ENCODE measurements around the gene GON4L. TPM values are rescaled to one million over a fixed set of nuclear protein-coding genes. Genes with fewer than 3 reads are reported as not detected.
"Not testable (repeated sequence)": the region's sequence is repeated elsewhere in the genome, so short reads cannot be mapped to it uniquely, and the experiment has no call there.

GON4L gene
- total RNA-seq, 5 donors from 2014 or later (not counting 1 experiment from before 2014, with no cell fraction given): 101 to 113 (median 105) TPM

GRCh38 chr1:155711457-155711856 lies 145.6 kb downstream of the GON4L start:
- CTCF ChIA-PET: interaction anchor here in 1 of 2 donors (0.7 kb wide), 1 partner anchor 620 kb away, joined by 5 read pairs; no protein-coding TSS in a partner anchor

GRCh38 chr1:155709391-155709790 lies 147.6 kb downstream of the GON4L start:
- no peaks in the 10 kb centered on the region for H3K9me3 Mint-ChIP-seq
- ATAC-seq (replicated peaks in 1 of 4) (no peak), DNase-seq (no peak)
- ChIA-PET POLR2A (interaction anchor here (0.6 to 0.7 kb wide), 2 partner anchors 397 to 439 kb away, joined by 5 to 6 read pairs; no protein-coding TSS in a partner anchor), CTCF (interaction anchor here in 1 of 2 donors (0.6 kb wide), 1 partner anchor 301 kb away, joined by 3 read pairs; no protein-coding TSS in a partner anchor)
- WGBS (ENCODE audit: insufficient coverage): 100% methylated on average over 1 of the region's 3 CpGs
- Histone ChIP-seq H3K27me3 (replicated peaks in 1 of 2; ENCODE audit: control insufficient read depth in 2 of 2, extremely low read depth in 1 of 2, insufficient read depth in 2 of 2, low read length in 1 of 2) (no peaks in the 10 kb centered on the region), H3K4me3 (ENCODE audit: control insufficient read depth in 1 of 2, extremely low read depth in 1 of 2, low read length in 1 of 2) (no peak overlapping the region), H3K9me3 (no peaks in the 10 kb centered on the region), H3K36me3 (ENCODE audit: control insufficient read depth in 2 of 2, extremely low read depth in 1 of 2, insufficient read depth in 1 of 2, low read length in 1 of 2) (peaks cover 0 to 15% of the 10 kb centered on the region in 2 donors), H3K4me1 (ENCODE audit: control insufficient read depth in 1 of 2, extremely low read depth in 1 of 2, insufficient read depth in 2 of 2, low read length in 2 of 2) (peaks cover 0 to 3% of the 10 kb centered on the region in 2 experiments), H3K27ac (ENCODE audit: low read length) (no peak overlapping the region)
- H3K4me1 Mint-ChIP-seq: peaks cover 15 to 21% (median 21%) of the 10 kb centered on the region in 3 donors
- H3K4me3 Mint-ChIP-seq: no peak overlapping the region
- no peaks in the 10 kb centered on the region for H3K27me3 Mint-ChIP-seq
- H3K36me3 Mint-ChIP-seq: peaks cover 12% of the 10 kb centered on the region
- H3K27ac Mint-ChIP-seq: no peak overlapping the region

More at GRCh38 chr1:155711457-155711856, 145.6 kb downstream of the GON4L start:
- Mint-ChIP-seq H3K4me1 (peaks cover 8 to 16% (median 9%) of the 10 kb centered on the region in 3 donors), H3K36me3 (peaks cover 15% of the 10 kb centered on the region)
- not testable (repeated sequence) for DNase-seq; H3K4me3 ChIP-seq (ENCODE audit: control insufficient read depth in 1 of 2, extremely low read depth in 1 of 2, low read length in 1 of 2); H3K9me3 ChIP-seq; H3K27ac Mint-ChIP-seq; H3K27ac ChIP-seq (ENCODE audit: low read length); H3K4me1 ChIP-seq (ENCODE audit: control insufficient read depth in 1 of 2, extremely low read depth in 1 of 2, insufficient read depth in 2 of 2, low read length in 2 of 2); H3K27me3 ChIP-seq (replicated peaks in 1 of 2; ENCODE audit: control insufficient read depth in 2 of 2, extremely low read depth in 1 of 2, insufficient read depth in 2 of 2, low read length in 1 of 2); ATAC-seq (replicated peaks in 1 of 4); H3K4me3 Mint-ChIP-seq; H3K9me3 Mint-ChIP-seq; H3K27me3 Mint-ChIP-seq
- POLR2A ChIA-PET: interaction anchor here in 1 of 2 donors (0.7 kb wide), 1 partner anchor 30 kb away, joined by 3 read pairs; no protein-coding TSS in a partner anchor
- no CpG with 5 or more reads among the region's 3 CpGs for whole genome bisulfite sequencing (ENCODE audit: insufficient coverage)
- H3K36me3 ChIP-seq (ENCODE audit: control insufficient read depth in 2 of 2, extremely low read depth in 1 of 2, insufficient read depth in 1 of 2, low read length in 1 of 2): peaks cover 0 to 18% of the 10 kb centered on the region in 2 donors

- WGBS (ENCODE audit: insufficient coverage): 100% methylated on average over 3 of the region's 5 CpGs
Observed at GRCh38 chr1:155706139-155706538, 150.9 kb downstream of the GON4L start.

GRCh38 chr1:155704414-155704813 lies 152.6 kb downstream of the GON4L start:
- H3K27ac Mint-ChIP-seq: peak overlapping the region in 1 of 2 donors; percentile 69
- CTCF ChIA-PET, H3K27me3 Mint-ChIP-seq: not testable (repeated sequence)

More at GRCh38 chr1:155706139-155706538, 150.9 kb downstream of the GON4L start:
- CTCF ChIA-PET: interaction anchor here in 1 of 2 donors (0.6 kb wide), 1 partner anchor 170 kb away, joined by 4 read pairs; no protein-coding TSS in a partner anchor
- H3K4me3 ChIP-seq (ENCODE audit: control insufficient read depth in 1 of 2, extremely low read depth in 1 of 2, low read length in 1 of 2): no peak overlapping the region
- Mint-ChIP-seq H3K27ac (no peak overlapping the region), H3K36me3 (peaks cover 2% of the 10 kb centered on the region), H3K9me3 (no peaks in the 10 kb centered on the region), H3K4me1 (peaks cover 28 to 38% (median 36%) of the 10 kb centered on the region in 3 donors), H3K27me3 (no peaks in the 10 kb centered on the region), H3K4me3 (no peak overlapping the region)
- peaks cover 0 to 2% of the 10 kb centered on the region in 2 donors for H3K36me3 ChIP-seq (ENCODE audit: control insufficient read depth in 2 of 2, extremely low read depth in 1 of 2, insufficient read depth in 1 of 2, low read length in 1 of 2)
- ATAC-seq (replicated peaks in 1 of 4) (no peak), DNase-seq (no peak)
- no peaks in the 10 kb centered on the region for H3K9me3 ChIP-seq
- no peak overlapping the region for H3K27ac ChIP-seq (ENCODE audit: low read length)
- peaks cover 0 to 3% of the 10 kb centered on the region in 2 experiments for H3K4me1 ChIP-seq (ENCODE audit: control insufficient read depth in 1 of 2, extremely low read depth in 1 of 2, insufficient read depth in 2 of 2, low read length in 2 of 2)
- POLR2A ChIA-PET: no interaction called here
- H3K27me3 ChIP-seq (replicated peaks in 1 of 2; ENCODE audit: control insufficient read depth in 2 of 2, extremely low read depth in 1 of 2, insufficient read depth in 2 of 2, low read length in 1 of 2): no peaks in the 10 kb centered on the region

GRCh38 chr1:155703216-155703615 lies 153.8 kb downstream of the GON4L start:
- H3K27ac Mint-ChIP-seq: no peak overlapping the region
- Histone ChIP-seq H3K4me1 (ENCODE audit: control insufficient read depth in 1 of 2, extremely low read depth in 1 of 2, insufficient read depth in 2 of 2, low read length in 2 of 2) (peaks cover 0 to 3% of the 10 kb centered on the region in 2 experiments), H3K27me3 (replicated peaks in 1 of 2; ENCODE audit: control insufficient read depth in 2 of 2, extremely low read depth in 1 of 2, insufficient read depth in 2 of 2, low read length in 1 of 2) (no peaks in the 10 kb centered on the region), H3K36me3 (ENCODE audit: control insufficient read depth in 2 of 2, extremely low read depth in 1 of 2, insufficient read depth in 1 of 2, low read length in 1 of 2) (no peaks in the 10 kb centered on the region), H3K4me3 (ENCODE audit: control insufficient read depth in 1 of 2, extremely low read depth in 1 of 2, low read length in 1 of 2) (no peak overlapping the region), H3K9me3 (no peaks in the 10 kb centered on the region), H3K27ac (ENCODE audit: low read length) (no peak overlapping the region)
- no peak for DNase-seq
- no peak overlapping the region for H3K4me3 Mint-ChIP-seq
- H3K36me3 Mint-ChIP-seq: peaks cover 3% of the 10 kb centered on the region
- peaks cover 41 to 55% (median 48%) of the 10 kb centered on the region in 3 donors for H3K4me1 Mint-ChIP-seq
- no peaks in the 10 kb centered on the region for H3K9me3 Mint-ChIP-seq
- no peaks in the 10 kb centered on the region for H3K27me3 Mint-ChIP-seq
- 90% methylated on average over 3 of the region's 6 CpGs for WGBS (ENCODE audit: insufficient coverage)
- POLR2A ChIA-PET: no interaction called here
- no peak for ATAC-seq (replicated peaks in 1 of 4)
- CTCF ChIA-PET: no interaction called here

More at GRCh38 chr1:155704414-155704813, 152.6 kb downstream of the GON4L start:
- ATAC-seq (replicated peaks in 1 of 4); H3K36me3 ChIP-seq (ENCODE audit: control insufficient read depth in 2 of 2, extremely low read depth in 1 of 2, insufficient read depth in 1 of 2, low read length in 1 of 2); H3K4me3 ChIP-seq (ENCODE audit: control insufficient read depth in 1 of 2, extremely low read depth in 1 of 2, low read length in 1 of 2); H3K9me3 Mint-ChIP-seq; H3K4me1 ChIP-seq (ENCODE audit: control insufficient read depth in 1 of 2, extremely low read depth in 1 of 2, insufficient read depth in 2 of 2, low read length in 2 of 2); H3K36me3 Mint-ChIP-seq; H3K27ac ChIP-seq (ENCODE audit: low read length); H3K4me3 Mint-ChIP-seq; POLR2A ChIA-PET; H3K27me3 ChIP-seq (replicated peaks in 1 of 2; ENCODE audit: control insufficient read depth in 2 of 2, extremely low read depth in 1 of 2, insufficient read depth in 2 of 2, low read length in 1 of 2); H3K9me3 ChIP-seq; DNase-seq: not testable (repeated sequence)
- WGBS (ENCODE audit: insufficient coverage): no CpG with 5 or more reads among the region's 5 CpGs
- H3K4me1 Mint-ChIP-seq: peaks cover 30 to 46% (median 42%) of the 10 kb centered on the region in 3 donors

GRCh38 chr1:155701675-155702074 lies 155.3 kb downstream of the GON4L start:
- H3K36me3 ChIP-seq (ENCODE audit: control insufficient read depth in 2 of 2, extremely low read depth in 1 of 2, insufficient read depth in 1 of 2, low read length in 1 of 2); H3K27ac ChIP-seq (ENCODE audit: low read length); H3K4me3 ChIP-seq (ENCODE audit: control insufficient read depth in 1 of 2, extremely low read depth in 1 of 2, low read length in 1 of 2); DNase-seq; H3K9me3 Mint-ChIP-seq; H3K9me3 ChIP-seq; H3K4me1 ChIP-seq (ENCODE audit: control insufficient read depth in 1 of 2, extremely low read depth in 1 of 2, insufficient read depth in 2 of 2, low read length in 2 of 2); POLR2A ChIA-PET; H3K36me3 Mint-ChIP-seq; CTCF ChIA-PET; H3K4me3 Mint-ChIP-seq; H3K27me3 ChIP-seq (replicated peaks in 1 of 2; ENCODE audit: control insufficient read depth in 2 of 2, extremely low read depth in 1 of 2, insufficient read depth in 2 of 2, low read length in 1 of 2); H3K27ac Mint-ChIP-seq; H3K27me3 Mint-ChIP-seq; ATAC-seq (replicated peaks in 1 of 4): not testable (repeated sequence)
- WGBS (ENCODE audit: insufficient coverage): no CpG with 5 or more reads among the region's 2 CpGs
- peaks cover 49 to 60% (median 51%) of the 10 kb centered on the region in 3 donors for H3K4me1 Mint-ChIP-seq
